H9 (cell line): Measurements from ENCODE around the gene APOBEC2. TPM values are rescaled to one million over a fixed set of nuclear protein-coding genes. Genes with fewer than 3 reads are reported as not detected.

Source experiments
- DNase-seq: peaks from one replicate; pipeline ENCODE4 v3.0.0-alpha.2; 2017
- H2AFZ ChIP-seq: one replicate; pipeline ENCODE4 v1.6.1; 2013; ENCODE audit warnings: mild to moderate bottlenecking, low read length, control low read depth, moderate library complexity
- H2AK5ac ChIP-seq: 2 replicates; pipeline ENCODE4 v1.6.1; 2013; ENCODE audit warnings: low read length, control low read depth, mixed read lengths; ENCODE audit not compliant: insufficient read length
- H2BK120ac ChIP-seq: one replicate; pipeline ENCODE4 v1.6.1; 2013; ENCODE audit warnings: low read depth, mild to moderate bottlenecking, low read length, control low read depth, inconsistent platforms; ENCODE audit not compliant: poor library complexity, severe bottlenecking
- H2BK12ac ChIP-seq: 2 replicates; pipeline ENCODE4 v1.6.1; 2013; ENCODE audit warnings: low read length, control low read depth, mixed read lengths, low read depth; ENCODE audit not compliant: insufficient read length
- H2BK15ac ChIP-seq: 2 replicates; pipeline ENCODE4 v1.6.1; 2013; ENCODE audit warnings: low read depth, low read length, control low read depth
- H2BK20ac ChIP-seq: one replicate; pipeline ENCODE4 v1.6.1; 2013; ENCODE audit warnings: low read depth, mild to moderate bottlenecking, low read length, control low read depth, inconsistent platforms; ENCODE audit not compliant: poor library complexity, severe bottlenecking
- H2BK5ac ChIP-seq: 2 replicates; pipeline ENCODE4 v1.6.1; 2013; ENCODE audit warnings: low read length, control low read depth, mixed read lengths; ENCODE audit not compliant: insufficient read length
- H3K14ac ChIP-seq: 2 replicates; pipeline ENCODE4 v1.6.1; 2013; ENCODE audit warnings: low read length, control low read depth; ENCODE audit not compliant: insufficient read depth
- H3K18ac ChIP-seq: 2 replicates; pipeline ENCODE4 v1.6.1; 2013; ENCODE audit warnings: low read depth, mild to moderate bottlenecking, mixed read lengths, low read length, control low read depth; ENCODE audit not compliant: insufficient read length
- H3K23ac ChIP-seq: 2 replicates; pipeline ENCODE4 v1.6.1; 2013; ENCODE audit warnings: low read length, control low read depth, mixed read lengths, low read depth; ENCODE audit not compliant: insufficient read length
- H3K23me2 ChIP-seq: 2 replicates; pipeline ENCODE4 v1.6.1; 2013; ENCODE audit warnings: low read depth, mild to moderate bottlenecking, mixed read lengths, low read length, control low read depth; ENCODE audit not compliant: insufficient read length, poor library complexity, severe bottlenecking
- H3K27ac ChIP-seq: 2 replicates; pipeline ENCODE4 v1.5.1; 2013; ENCODE audit warnings: low read length, control low read depth, mixed read lengths, low read depth; ENCODE audit not compliant: insufficient read length
- H3K27me3 ChIP-seq: 2 replicates; pipeline ENCODE4 v1.6.1; 2013; ENCODE audit warnings: low read length, control low read depth, inconsistent platforms; ENCODE audit not compliant: insufficient read depth
- H3K4ac ChIP-seq: 2 replicates; pipeline ENCODE4 v1.6.1; 2013; ENCODE audit warnings: low read depth, mild to moderate bottlenecking, control low read depth, inconsistent platforms, low read length, moderate library complexity
- H3K4me1 ChIP-seq: 2 replicates; pipeline ENCODE4 v1.6.1; 2013; ENCODE audit warnings: low read length, control low read depth, inconsistent platforms; ENCODE audit not compliant: insufficient read depth
- H3K4me2 ChIP-seq: 2 replicates; pipeline ENCODE4 v1.6.1; 2013; ENCODE audit warnings: low read length, control low read depth, mixed read lengths; ENCODE audit not compliant: insufficient read length, insufficient read depth
- H3K56ac ChIP-seq: 2 replicates; pipeline ENCODE4 v1.6.1; 2013; ENCODE audit warnings: low read depth, mild to moderate bottlenecking, mixed read lengths, low read length, control low read depth; ENCODE audit not compliant: insufficient read length
- H3K79me1 ChIP-seq: 2 replicates; pipeline ENCODE4 v1.6.1; 2013; ENCODE audit warnings: low read depth, mild to moderate bottlenecking, moderate library complexity, low read length, control low read depth, inconsistent platforms; ENCODE audit not compliant: insufficient read depth, poor library complexity, severe bottlenecking
- H3K79me2 ChIP-seq: 2 replicates; pipeline ENCODE4 v1.6.1; 2013; ENCODE audit warnings: low read length, control low read depth, inconsistent platforms; ENCODE audit not compliant: insufficient read depth
- H3K9ac ChIP-seq: 2 replicates; pipeline ENCODE4 v1.6.1; 2013; ENCODE audit warnings: low read length, control low read depth, mixed read lengths; ENCODE audit not compliant: insufficient read length; ENCODE audit errors: extremely low read depth
- H3K9me3 ChIP-seq: one replicate; pipeline ENCODE4 v1.6.1; 2013; ENCODE audit warnings: low read depth, low read length, inconsistent platforms; ENCODE audit not compliant: control insufficient read depth
- H3T11ph ChIP-seq: one replicate; pipeline ENCODE4 v1.6.1; 2013; ENCODE audit warnings: mild to moderate bottlenecking, low read length, control low read depth, inconsistent platforms
- H4K20me1 ChIP-seq: one replicate; pipeline ENCODE4 v1.6.1; 2013; ENCODE audit not compliant: control insufficient read depth, insufficient read length, insufficient read depth
- H4K5ac ChIP-seq: 2 replicates; pipeline ENCODE4 v1.6.1; 2013; ENCODE audit warnings: low read depth, mild to moderate bottlenecking, mixed read lengths, low read length, control low read depth; ENCODE audit not compliant: insufficient read length
- H4K8ac ChIP-seq: replicated peaks from 2 replicates; pipeline ENCODE4 v1.6.1; 2013; ENCODE audit warnings: low read length, control low read depth, mixed read lengths, low read depth; ENCODE audit not compliant: insufficient read length
- H4K91ac ChIP-seq: 2 replicates; pipeline ENCODE4 v1.6.1; 2013; ENCODE audit warnings: low read depth, mild to moderate bottlenecking, moderate library complexity, mixed read lengths, low read length, control low read depth; ENCODE audit not compliant: insufficient read length
- H3K27ac Mint-ChIP-seq, 3 experiments: 2 replicates in 2 of 3; 3 replicates in 1 of 3; pipeline ENCODE4 v1.8.0; 2020 to 2021; ENCODE audit warnings: mixed read lengths in 3 of 3, mild to moderate bottlenecking in 1 of 3, moderate library complexity in 1 of 3
- H3K27me3 Mint-ChIP-seq: 2 replicates; pipeline ENCODE4 v1.8.0; 2021; ENCODE audit warnings: low read depth, mild to moderate bottlenecking, moderate library complexity, mixed read lengths
- H3K36me3 Mint-ChIP-seq, 3 experiments: 2 replicates in 2 of 3; 3 replicates in 1 of 3; pipeline ENCODE4 v1.8.0; 2020 to 2021; ENCODE audit warnings: low read depth in 3 of 3, mixed read lengths in 3 of 3; ENCODE audit not compliant: insufficient read depth in 1 of 3
- H3K4me1 Mint-ChIP-seq, 2 experiments: 2 replicates each; pipeline ENCODE4 v1.8.0; 2020; ENCODE audit warnings: mixed read lengths in 2 of 2
- H3K4me3 Mint-ChIP-seq, 2 experiments: 2 replicates in 1 of 2; 3 replicates in 1 of 2; pipeline ENCODE4 v1.8.0; 2020 to 2021; ENCODE audit warnings: mild to moderate bottlenecking in 2 of 2, mixed read lengths in 2 of 2, moderate library complexity in 1 of 2
- H3K9me3 Mint-ChIP-seq, 2 experiments: 2 replicates in 1 of 2; 3 replicates in 1 of 2; pipeline ENCODE4 v1.8.0; 2020; ENCODE audit warnings: mild to moderate bottlenecking in 2 of 2, mixed read lengths in 2 of 2, moderate library complexity in 1 of 2
- WGBS: extraction: QIAGEN DNeasy Blood & Tissue Kit; methylation state at CpG from one replicate; pipeline ENCODE4 v1.1.7; 2013; ENCODE audit warnings: missing lambda C conversion rate, low lambda C conversion rate, mixed read lengths; ENCODE audit not compliant: insufficient read length; ENCODE audit errors: extremely low coverage; 5-methylcytosine and 5-hydroxymethylcytosine counted together
- total RNA-seq: library from RNA; stranded (reverse); gene quantifications from 2 replicates; pipeline ENCODE4 v1.2.1, GENCODE V29; 2021
- TF ChIP-seq, protein P1 (sequence below): fragments of 200-600 bp; sonication (generic); conservative IDR thresholded peaks from 3 replicates; pipeline ENCODE4 v1.8.0; 2021; ENCODE audit warnings: antibody characterized with exemption, mild to moderate bottlenecking

Gene APOBEC2
- total RNA-seq, 1 experiment from 2014 or later, result not detected

DNA sequence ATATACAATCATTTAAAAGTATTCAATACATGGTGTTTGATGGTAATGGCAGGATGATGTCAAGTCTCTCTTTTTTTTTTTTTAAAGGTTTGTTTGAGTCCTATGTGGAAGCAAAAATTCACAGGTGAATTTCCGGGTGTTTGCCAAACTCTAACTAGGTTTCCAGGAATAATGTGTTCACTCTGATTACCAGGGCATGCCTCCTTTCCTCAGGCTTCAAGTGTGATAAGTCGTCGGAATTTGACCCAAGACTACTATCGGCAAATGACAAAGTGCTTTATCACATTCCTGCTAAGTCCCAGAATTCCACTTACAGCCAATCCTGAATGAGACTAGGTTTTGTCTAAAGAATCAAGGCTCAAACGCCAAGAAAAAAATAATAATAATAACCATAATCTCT, 11.8 kb downstream of the APOBEC2 start:
- Histone ChIP-seq H3K56ac (no peak overlapping the region), H3K27ac (no peak overlapping the region), H3K9ac (no peak overlapping the region), H2BK120ac (no peak overlapping the region), H3K4me1 (no peaks in the 10 kb centered on the region), H4K8ac (no peak overlapping the region), H3K4me2 (no peak overlapping the region), H4K5ac (no peak overlapping the region), H2BK5ac (no peak overlapping the region), H2BK12ac (no peak overlapping the region), H3K9me3 (no peaks in the 10 kb centered on the region), H3T11ph (no peak overlapping the region), H3K23me2 (no peaks in the 10 kb centered on the region), H3K18ac (no peak overlapping the region), H2BK20ac (no peak overlapping the region), H3K79me1 (no peaks in the 10 kb centered on the region), H2BK15ac (no peak overlapping the region), H4K20me1 (no peaks in the 10 kb centered on the region), H3K4ac (no peak overlapping the region), H4K91ac (no peak overlapping the region), H3K14ac (no peak overlapping the region), H2AK5ac (no peak overlapping the region), H2AFZ (no peak overlapping the region), H3K79me2 (no peaks in the 10 kb centered on the region), H3K23ac (no peak overlapping the region), H3K27me3 (no peaks in the 10 kb centered on the region)
- Mint-ChIP-seq H3K4me1 (peaks cover 0 to 8% of the 10 kb centered on the region in 2 experiments; a peak in 3 of 4 replicates), H3K9me3 (no peaks in the 10 kb centered on the region), H3K27ac (no peak overlapping the region), H3K27me3 (no peaks in the 10 kb centered on the region), H3K4me3 (no peak overlapping the region), H3K36me3 (peaks cover 2 to 47% (median 38%) of the 10 kb centered on the region in 3 experiments; a peak in 5 of 7 replicates)
- WGBS, result no CpG with 5 or more reads among the region's 5 CpGs
- TF ChIP-seq, protein P1, sequence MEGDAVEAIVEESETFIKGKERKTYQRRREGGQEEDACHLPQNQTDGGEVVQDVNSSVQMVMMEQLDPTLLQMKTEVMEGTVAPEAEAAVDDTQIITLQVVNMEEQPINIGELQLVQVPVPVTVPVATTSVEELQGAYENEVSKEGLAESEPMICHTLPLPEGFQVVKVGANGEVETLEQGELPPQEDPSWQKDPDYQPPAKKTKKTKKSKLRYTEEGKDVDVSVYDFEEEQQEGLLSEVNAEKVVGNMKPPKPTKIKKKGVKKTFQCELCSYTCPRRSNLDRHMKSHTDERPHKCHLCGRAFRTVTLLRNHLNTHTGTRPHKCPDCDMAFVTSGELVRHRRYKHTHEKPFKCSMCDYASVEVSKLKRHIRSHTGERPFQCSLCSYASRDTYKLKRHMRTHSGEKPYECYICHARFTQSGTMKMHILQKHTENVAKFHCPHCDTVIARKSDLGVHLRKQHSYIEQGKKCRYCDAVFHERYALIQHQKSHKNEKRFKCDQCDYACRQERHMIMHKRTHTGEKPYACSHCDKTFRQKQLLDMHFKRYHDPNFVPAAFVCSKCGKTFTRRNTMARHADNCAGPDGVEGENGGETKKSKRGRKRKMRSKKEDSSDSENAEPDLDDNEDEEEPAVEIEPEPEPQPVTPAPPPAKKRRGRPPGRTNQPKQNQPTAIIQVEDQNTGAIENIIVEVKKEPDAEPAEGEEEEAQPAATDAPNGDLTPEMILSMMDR, result no peak
- no peak for DNase-seq
